Neural cell (in vitro differentiated cells): ENCODE results near the gene TRA2A. TPM values are rescaled to one million over a fixed set of nuclear protein-coding genes. Genes with fewer than 3 reads are reported as not detected.

Experiments
- H2AFZ ChIP-seq: fragments of 200-600, 300-800 bp; sonication (generic), shearing (Covaris generic); 2 replicates; pipeline ENCODE4 v1.6.0; 2014; ENCODE audit warnings: low read depth, mild to moderate bottlenecking, antibody characterized with exemption, low read length, moderate library complexity
- H3F3A ChIP-seq: fragments of 200-600 bp; shearing (Covaris generic); 2 replicates; pipeline ENCODE4 v1.6.1; 2016; ENCODE audit warnings: mild to moderate bottlenecking, moderate library complexity, mixed read lengths, antibody characterized with exemption, low read length; ENCODE audit not compliant: insufficient read depth, poor library complexity, severe bottlenecking
- H3K27ac ChIP-seq: fragments of 200-600, 300-800 bp; sonication (generic), shearing (Covaris generic); 2 replicates; pipeline ENCODE4 v1.5.1; 2014; ENCODE audit warnings: mild to moderate bottlenecking, low read length, moderate library complexity
- H3K27me3 ChIP-seq: fragments of 300-800, 200-600 bp; sonication (generic), shearing (Covaris generic); 2 replicates; pipeline ENCODE4 v1.6.0; 2014; ENCODE audit warnings: mild to moderate bottlenecking, low read depth, low read length, moderate library complexity; ENCODE audit not compliant: insufficient read depth
- H3K36me3 ChIP-seq: fragments of 300-800, 200-600 bp; sonication (generic), shearing (Covaris generic); 2 replicates; pipeline ENCODE4 v1.5.1; 2014; ENCODE audit warnings: mild to moderate bottlenecking, antibody characterized with exemption, low read length, moderate library complexity; ENCODE audit not compliant: insufficient read depth
- H3K4me2 ChIP-seq: fragments of 300-800, 200-600 bp; sonication (generic), shearing (Covaris generic); 2 replicates; pipeline ENCODE4 v1.6.0; 2014; ENCODE audit warnings: mild to moderate bottlenecking, low read length
- H3K4me3 ChIP-seq: fragments of 300-800, 200-600 bp; sonication (generic), shearing (Covaris generic); 2 replicates; pipeline ENCODE4 v1.5.1; 2014; ENCODE audit warnings: mild to moderate bottlenecking, low read length, moderate library complexity
- H3K79me2 ChIP-seq: fragments of 200-600 bp; shearing (Covaris generic); replicated peaks from 2 replicates; pipeline ENCODE4 v1.6.0; 2014; ENCODE audit warnings: mild to moderate bottlenecking, low read length, moderate library complexity; ENCODE audit not compliant: insufficient read depth
- H3K9ac ChIP-seq: fragments of 300-800, 200-600 bp; sonication (generic), shearing (Covaris generic); 2 replicates; pipeline ENCODE4 v1.6.1; 2016; ENCODE audit warnings: mild to moderate bottlenecking, low read length, mixed read lengths
- H3K9me2 ChIP-seq: fragments of 200-600 bp; shearing (Covaris generic); 2 replicates; pipeline ENCODE4 v1.6.1; 2016; ENCODE audit warnings: mild to moderate bottlenecking, low read length, mixed read lengths; ENCODE audit not compliant: insufficient read depth
- H3K9me3 ChIP-seq: fragments of 200-600, 300-800 bp; sonication (generic), shearing (Covaris generic); 2 replicates; pipeline ENCODE4 v1.6.1; 2016; ENCODE audit warnings: mild to moderate bottlenecking, mixed run types, low read length, moderate library complexity, mixed read lengths
- H4K20me1 ChIP-seq: fragments of 200-600 bp; shearing (Covaris generic); 2 replicates; pipeline ENCODE4 v1.6.1; 2016; ENCODE audit warnings: mild to moderate bottlenecking, mixed run types; ENCODE audit not compliant: insufficient read depth
- EP300 ChIP-seq: fragments of 450-650 bp; conservative IDR thresholded peaks from 2 replicates; pipeline ENCODE4 v1.6.1; 2014; ENCODE audit warnings: antibody characterized with exemption, mild to moderate bottlenecking, moderate library complexity; ENCODE audit not compliant: poor library complexity, severe bottlenecking
- EZH2 ChIP-seq: fragments of 200-600, 300-800 bp; shearing (Covaris generic), sonication (generic); IDR thresholded peaks from 2 replicates; pipeline ENCODE4 v1.6.1; 2014; ENCODE audit warnings: antibody characterized with exemption, low read length, borderline replicate concordance, mild to moderate bottlenecking; ENCODE audit not compliant: insufficient read depth, poor library complexity, severe bottlenecking
- MXI1 ChIP-seq: fragments of 450-650 bp; conservative IDR thresholded peaks from 2 replicates; pipeline ENCODE4 v1.6.1; 2014; ENCODE audit warnings: antibody characterized with exemption, mild to moderate bottlenecking; ENCODE audit not compliant: poor library complexity, severe bottlenecking
- POLR2AphosphoS5 ChIP-seq: IDR thresholded peaks from 2 replicates; pipeline ENCODE4 v1.6.1; 2012
- RAD21 ChIP-seq: fragments of 450-650 bp; conservative IDR thresholded peaks from 2 replicates; pipeline ENCODE4 v1.6.1; 2014; ENCODE audit warnings: antibody characterized with exemption, mild to moderate bottlenecking, moderate library complexity
- REST ChIP-seq: IDR thresholded peaks from 2 replicates; pipeline ENCODE4 v1.6.1; 2012; ENCODE audit warnings: borderline replicate concordance
- SMC3 ChIP-seq: fragments of 450-650 bp; conservative IDR thresholded peaks from 2 replicates; pipeline ENCODE4 v1.6.1; 2014; ENCODE audit warnings: antibody characterized with exemption, mild to moderate bottlenecking, moderate library complexity; ENCODE audit not compliant: poor library complexity
- TAF1 ChIP-seq: IDR thresholded peaks from 2 replicates; pipeline ENCODE4 v1.6.1; 2012; ENCODE audit warnings: low read depth
- polyA plus RNA-seq: library from polyadenylated mRNA; depleted of rRNA; stranded (reverse); fragments of >200 nt; gene quantifications from 2 replicates; pipeline ENCODE4 v1.2.3, GENCODE V29; 2014
- TF ChIP-seq, protein P1 (sequence below): fragments of 450-650 bp; IDR thresholded peaks from 2 replicates; pipeline ENCODE4 v1.5.1; 2014; ENCODE audit warnings: antibody characterized with exemption, mild to moderate bottlenecking, moderate library complexity; ENCODE audit not compliant: poor library complexity, severe bottlenecking

The TRA2A gene
- polyA plus RNA-seq, 1 donor from 2014 or later = 188 TPM

DNA sequence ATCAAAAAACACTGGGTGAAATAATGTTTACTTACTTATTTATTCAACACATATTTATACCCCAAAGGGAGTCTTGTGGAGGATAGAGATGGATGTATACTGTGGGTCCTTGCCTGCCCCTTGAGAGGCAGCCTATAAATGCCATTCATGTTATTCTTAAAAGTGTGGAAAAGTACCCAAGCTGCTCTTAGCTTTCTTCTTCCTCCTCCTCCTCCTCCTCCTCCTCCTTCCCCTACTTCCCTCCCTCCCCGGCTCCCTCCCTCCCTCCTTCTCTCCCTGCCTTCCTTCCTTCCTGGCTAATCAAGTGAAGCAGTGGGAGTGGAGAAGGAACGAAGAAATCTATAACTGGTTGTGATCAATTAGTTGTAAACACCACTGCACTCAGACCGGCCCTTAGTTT, 40.3 kb downstream of the TRA2A start:
- Histone ChIP-seq H3K36me3 (no peaks in the 10 kb centered on the region), H4K20me1 (no peaks in the 10 kb centered on the region), H3K9me3 (no peaks in the 10 kb centered on the region), H2AFZ (no peak overlapping the region), H3F3A (no peaks in the 10 kb centered on the region), H3K79me2 (no peaks in the 10 kb centered on the region), H3K27me3 (no peaks in the 10 kb centered on the region), H3K4me3 (no peak overlapping the region), H3K27ac (no peak overlapping the region), H3K9me2 (no peaks in the 10 kb centered on the region), H3K4me2 (no peak overlapping the region), H3K9ac (no peak overlapping the region)
- TF ChIP-seq TAF1 (no peak), RAD21 (no peak), POLR2AphosphoS5 (no peak), EP300 (no peak), SMC3 (no peak), REST (no peak), MXI1 (no peak), EZH2 (no peak)
- TF ChIP-seq, protein P1, sequence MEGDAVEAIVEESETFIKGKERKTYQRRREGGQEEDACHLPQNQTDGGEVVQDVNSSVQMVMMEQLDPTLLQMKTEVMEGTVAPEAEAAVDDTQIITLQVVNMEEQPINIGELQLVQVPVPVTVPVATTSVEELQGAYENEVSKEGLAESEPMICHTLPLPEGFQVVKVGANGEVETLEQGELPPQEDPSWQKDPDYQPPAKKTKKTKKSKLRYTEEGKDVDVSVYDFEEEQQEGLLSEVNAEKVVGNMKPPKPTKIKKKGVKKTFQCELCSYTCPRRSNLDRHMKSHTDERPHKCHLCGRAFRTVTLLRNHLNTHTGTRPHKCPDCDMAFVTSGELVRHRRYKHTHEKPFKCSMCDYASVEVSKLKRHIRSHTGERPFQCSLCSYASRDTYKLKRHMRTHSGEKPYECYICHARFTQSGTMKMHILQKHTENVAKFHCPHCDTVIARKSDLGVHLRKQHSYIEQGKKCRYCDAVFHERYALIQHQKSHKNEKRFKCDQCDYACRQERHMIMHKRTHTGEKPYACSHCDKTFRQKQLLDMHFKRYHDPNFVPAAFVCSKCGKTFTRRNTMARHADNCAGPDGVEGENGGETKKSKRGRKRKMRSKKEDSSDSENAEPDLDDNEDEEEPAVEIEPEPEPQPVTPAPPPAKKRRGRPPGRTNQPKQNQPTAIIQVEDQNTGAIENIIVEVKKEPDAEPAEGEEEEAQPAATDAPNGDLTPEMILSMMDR = no peak

DNA sequence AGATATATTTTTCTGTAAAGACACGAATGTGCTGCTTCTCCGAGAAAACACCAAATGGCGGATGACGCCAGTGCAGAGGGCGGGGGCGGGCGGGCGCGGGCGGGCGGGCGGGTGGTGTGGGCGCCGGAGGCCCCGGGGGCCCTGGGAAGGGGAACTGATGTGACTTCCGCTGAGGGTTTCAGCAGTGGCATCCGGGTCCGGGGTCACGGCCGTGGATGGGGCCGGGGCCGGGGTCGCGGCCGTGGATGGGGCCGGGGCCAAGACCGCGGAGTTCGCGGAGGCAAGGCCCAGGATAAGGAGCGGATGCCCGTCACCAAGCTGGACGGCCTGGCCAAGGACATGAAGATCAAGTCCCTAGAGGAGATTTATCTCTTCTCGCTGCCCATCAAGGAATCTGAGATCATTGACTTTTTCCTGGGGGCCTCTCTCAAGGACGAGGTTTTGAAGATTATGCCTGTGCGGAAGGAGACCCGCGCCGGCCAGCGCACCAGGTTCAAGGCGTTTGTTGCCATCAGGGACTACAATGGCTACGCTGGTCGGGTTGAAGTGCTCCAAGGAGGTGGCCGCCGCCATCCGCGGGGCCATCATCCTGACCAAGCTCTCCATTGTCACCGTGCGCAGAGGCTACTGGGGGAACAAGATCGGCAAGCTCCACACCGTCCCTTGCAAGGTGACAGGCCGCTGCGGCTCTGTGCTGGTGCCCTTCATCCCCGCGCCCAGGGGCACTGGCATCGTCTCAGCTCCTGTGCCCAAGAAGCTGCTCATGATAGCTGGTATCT, 41.2 kb downstream of the TRA2A start:
- Histone ChIP-seq H3K36me3 (no peaks in the 10 kb centered on the region), H3K4me2 (no peak overlapping the region), H3K9ac (peak overlapping the region; percentile 44)

More for the DNA sequence above, 41.2 kb downstream of the TRA2A start:
- no peaks in the 10 kb centered on the region for H3F3A ChIP-seq
- no peaks in the 10 kb centered on the region for H3K27me3 ChIP-seq
- no peaks in the 10 kb centered on the region for H3K9me2 ChIP-seq
- no peaks in the 10 kb centered on the region for H4K20me1 ChIP-seq
- peak overlapping the region; percentile 42 for H3K27ac ChIP-seq
- peak overlapping the region; percentile 55 for H3K4me3 ChIP-seq
- no peak overlapping the region for H2AFZ ChIP-seq
- H3K9me3 ChIP-seq = no peaks in the 10 kb centered on the region
- H3K79me2 ChIP-seq = no peaks in the 10 kb centered on the region
- no peak for TF ChIP-seq TAF1
- TF ChIP-seq EZH2 = no peak
- no peak for TF ChIP-seq SMC3
- TF ChIP-seq POLR2AphosphoS5 = no peak
- no peak for TF ChIP-seq REST
- TF ChIP-seq, protein P1 = no peak
- TF ChIP-seq EP300 = no peak
- no peak for TF ChIP-seq MXI1
- no peak for TF ChIP-seq RAD21
